ENCODE measurements around the gene ARHGDIA. TPM values are rescaled to one million over a fixed set of nuclear protein-coding genes. Genes with fewer than 3 reads are reported as not detected.

ARHGDIA gene
- total RNA-seq, 1 donor from 2014 or later, result 120 TPM

GRCh38 chr17:81905424-81905875 is 34.3 kb upstream of the ARHGDIA start:
- TF ChIP-seq, protein P1, sequence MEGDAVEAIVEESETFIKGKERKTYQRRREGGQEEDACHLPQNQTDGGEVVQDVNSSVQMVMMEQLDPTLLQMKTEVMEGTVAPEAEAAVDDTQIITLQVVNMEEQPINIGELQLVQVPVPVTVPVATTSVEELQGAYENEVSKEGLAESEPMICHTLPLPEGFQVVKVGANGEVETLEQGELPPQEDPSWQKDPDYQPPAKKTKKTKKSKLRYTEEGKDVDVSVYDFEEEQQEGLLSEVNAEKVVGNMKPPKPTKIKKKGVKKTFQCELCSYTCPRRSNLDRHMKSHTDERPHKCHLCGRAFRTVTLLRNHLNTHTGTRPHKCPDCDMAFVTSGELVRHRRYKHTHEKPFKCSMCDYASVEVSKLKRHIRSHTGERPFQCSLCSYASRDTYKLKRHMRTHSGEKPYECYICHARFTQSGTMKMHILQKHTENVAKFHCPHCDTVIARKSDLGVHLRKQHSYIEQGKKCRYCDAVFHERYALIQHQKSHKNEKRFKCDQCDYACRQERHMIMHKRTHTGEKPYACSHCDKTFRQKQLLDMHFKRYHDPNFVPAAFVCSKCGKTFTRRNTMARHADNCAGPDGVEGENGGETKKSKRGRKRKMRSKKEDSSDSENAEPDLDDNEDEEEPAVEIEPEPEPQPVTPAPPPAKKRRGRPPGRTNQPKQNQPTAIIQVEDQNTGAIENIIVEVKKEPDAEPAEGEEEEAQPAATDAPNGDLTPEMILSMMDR (IDR thresholded peaks at IDR 0.05), result no peak
- no peak for TF ChIP-seq POLR2A (IDR thresholded peaks at IDR 0.05)
- no peak for TF ChIP-seq POLR2AphosphoS5 (IDR thresholded peaks at IDR 0.05; ENCODE audit: insufficient read depth in 1 of 2, low read depth in 1 of 2)
- DNase-seq (ENCODE audit: extremely low spot score in 2 of 2), result no peak
- Histone ChIP-seq H3K4me3 (no peak overlapping the region), H3K4me1 (peaks cover 24% of the 10 kb centered on the region), H3K36me3 (peaks cover 0 to 10% of the 10 kb centered on the region in 2 donors), H3K9me3 (no peaks in the 10 kb centered on the region), H3K27me3 (no peaks in the 10 kb centered on the region), H3K27ac (no peak overlapping the region)
- intact Hi-C loops (cut with DNase I), result no loop called here

- no peaks in the 10 kb centered on the region for H3K9me3 ChIP-seq
- H3K36me3 ChIP-seq, result peaks cover 0 to 16% of the 10 kb centered on the region in 2 donors
- H3K27me3 ChIP-seq, result no peaks in the 10 kb centered on the region
- no peak for TF ChIP-seq POLR2AphosphoS5 (IDR thresholded peaks at IDR 0.05; ENCODE audit: insufficient read depth in 1 of 2, low read depth in 1 of 2)
- TF ChIP-seq, protein P1 (IDR thresholded peaks at IDR 0.05), result no peak
- no peak for TF ChIP-seq POLR2A (IDR thresholded peaks at IDR 0.05)
- DNase-seq (ENCODE audit: extremely low spot score in 2 of 2), result no peak
- intact Hi-C loops (cut with DNase I), result no loop called here
- H3K4me1 ChIP-seq, result peaks cover 18% of the 10 kb centered on the region
- H3K27ac ChIP-seq, result no peak overlapping the region
- H3K4me3 ChIP-seq, result no peak overlapping the region
Measured at GRCh38 chr17:81904600-81905423, 33.7 kb upstream of the ARHGDIA start.

- Histone ChIP-seq H3K9me3 (no peaks in the 10 kb centered on the region), H3K4me3 (no peak overlapping the region), H3K27me3 (no peaks in the 10 kb centered on the region), H3K4me1 (peaks cover 15% of the 10 kb centered on the region), H3K36me3 (peaks cover 0 to 24% of the 10 kb centered on the region in 2 donors), H3K27ac (no peak overlapping the region)
- TF ChIP-seq POLR2AphosphoS5 (IDR thresholded peaks at IDR 0.05; ENCODE audit: insufficient read depth in 1 of 2, low read depth in 1 of 2) (no peak), POLR2A (IDR thresholded peaks at IDR 0.05) (no peak)
- TF ChIP-seq, protein P1 (IDR thresholded peaks at IDR 0.05), result no peak
- DNase-seq (ENCODE audit: extremely low spot score in 2 of 2), result no peak
- intact Hi-C loops (cut with DNase I), result no loop called here
Measured at GRCh38 chr17:81903896-81904599, 32.9 kb upstream of the ARHGDIA start.

GRCh38 chr17:81903415-81903831 is 32.3 kb upstream of the ARHGDIA start:
- no peak for DNase-seq (ENCODE audit: extremely low spot score in 2 of 2)
- Histone ChIP-seq H3K4me1 (peaks cover 15% of the 10 kb centered on the region), H3K36me3 (peaks cover 0 to 29% of the 10 kb centered on the region in 2 donors), H3K9me3 (no peaks in the 10 kb centered on the region), H3K4me3 (no peak overlapping the region), H3K27me3 (no peaks in the 10 kb centered on the region), H3K27ac (no peak overlapping the region)
- intact Hi-C loops (cut with DNase I), result no loop called here
- TF ChIP-seq POLR2AphosphoS5 (IDR thresholded peaks at IDR 0.05; ENCODE audit: insufficient read depth in 1 of 2, low read depth in 1 of 2) (no peak), POLR2A (IDR thresholded peaks at IDR 0.05) (no peak)
- TF ChIP-seq, protein P1 (IDR thresholded peaks at IDR 0.05), result no peak

Data from vagina (tissue), 2 donors.